ENCODE data around the gene MARK4. TPM values are rescaled to one million over a fixed set of nuclear protein-coding genes. Genes with fewer than 3 reads are reported as not detected.

MARK4 gene
- total RNA-seq, 2 experiments from 2014 or later = 18.1 to 19.8 TPM

DNA sequence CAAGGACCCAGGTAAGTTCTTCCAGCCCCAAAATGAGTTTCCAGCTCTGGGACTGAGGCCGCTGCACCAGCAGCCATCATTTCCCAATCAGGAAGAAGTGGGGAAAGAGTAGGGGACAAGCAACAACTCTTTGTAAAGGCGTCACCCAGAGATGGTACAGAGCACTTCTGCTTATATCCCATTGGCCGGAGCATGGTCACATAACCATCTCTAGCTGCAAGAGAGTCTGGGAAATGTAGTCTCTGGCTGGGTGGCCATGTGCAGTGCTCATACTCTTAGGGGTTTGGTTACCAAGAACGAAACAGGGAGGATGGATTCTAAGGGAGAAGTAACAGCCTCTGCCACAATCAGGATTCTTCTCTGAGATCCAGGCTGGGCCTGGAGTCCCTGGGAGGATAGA is 45.3 kb downstream of the MARK4 start:
- peaks cover 27% of the 10 kb centered on the region for H3K36me3 ChIP-seq (ENCODE audit: insufficient read depth, low read length)
- peaks cover 0 to 6% of the 10 kb centered on the region in 2 experiments for H3K9me3 ChIP-seq (ENCODE audit: control insufficient read depth in 1 of 2, insufficient read depth in 1 of 2, low read length in 2 of 2)
- H3K9me3 Mint-ChIP-seq = no peaks in the 10 kb centered on the region
- peaks cover 79% of the 10 kb centered on the region for H3K36me3 Mint-ChIP-seq (ENCODE audit: low read depth)
- peak in 3 of 14 experiments; percentile 7 to 36 (median 15) for DNase-seq
- no peak overlapping the region for H3K4me3 ChIP-seq (ENCODE audit: low read length)
- ATAC-seq (ENCODE audit: poor library complexity) = no peak
- no peak overlapping the region for H3K4me3 Mint-ChIP-seq
- TF ChIP-seq, protein P1, sequence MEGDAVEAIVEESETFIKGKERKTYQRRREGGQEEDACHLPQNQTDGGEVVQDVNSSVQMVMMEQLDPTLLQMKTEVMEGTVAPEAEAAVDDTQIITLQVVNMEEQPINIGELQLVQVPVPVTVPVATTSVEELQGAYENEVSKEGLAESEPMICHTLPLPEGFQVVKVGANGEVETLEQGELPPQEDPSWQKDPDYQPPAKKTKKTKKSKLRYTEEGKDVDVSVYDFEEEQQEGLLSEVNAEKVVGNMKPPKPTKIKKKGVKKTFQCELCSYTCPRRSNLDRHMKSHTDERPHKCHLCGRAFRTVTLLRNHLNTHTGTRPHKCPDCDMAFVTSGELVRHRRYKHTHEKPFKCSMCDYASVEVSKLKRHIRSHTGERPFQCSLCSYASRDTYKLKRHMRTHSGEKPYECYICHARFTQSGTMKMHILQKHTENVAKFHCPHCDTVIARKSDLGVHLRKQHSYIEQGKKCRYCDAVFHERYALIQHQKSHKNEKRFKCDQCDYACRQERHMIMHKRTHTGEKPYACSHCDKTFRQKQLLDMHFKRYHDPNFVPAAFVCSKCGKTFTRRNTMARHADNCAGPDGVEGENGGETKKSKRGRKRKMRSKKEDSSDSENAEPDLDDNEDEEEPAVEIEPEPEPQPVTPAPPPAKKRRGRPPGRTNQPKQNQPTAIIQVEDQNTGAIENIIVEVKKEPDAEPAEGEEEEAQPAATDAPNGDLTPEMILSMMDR (IDR thresholded peaks at IDR 0.05) = no peak
- H3K27ac Mint-ChIP-seq = no peak overlapping the region
- CTCF ChIA-PET = no interaction called here
- H3K27me3 Mint-ChIP-seq = no peaks in the 10 kb centered on the region
- H3K27me3 ChIP-seq (ENCODE audit: control insufficient read depth in 1 of 2, insufficient read depth in 2 of 2, low read length in 2 of 2) = no peaks in the 10 kb centered on the region
- H3K4me1 Mint-ChIP-seq (ENCODE audit: low read depth) = no peaks in the 10 kb centered on the region
- H3K4me1 ChIP-seq (ENCODE audit: insufficient read depth, low read length) = no peaks in the 10 kb centered on the region
- POLR2A ChIA-PET = no interaction called here
- intact Hi-C loops (cut with DNase I, micrococcal nuclease) = no loop called here
- H3K27ac ChIP-seq (ENCODE audit: low read depth in 1 of 2, low read length in 2 of 2) = no peak overlapping the region

DNA sequence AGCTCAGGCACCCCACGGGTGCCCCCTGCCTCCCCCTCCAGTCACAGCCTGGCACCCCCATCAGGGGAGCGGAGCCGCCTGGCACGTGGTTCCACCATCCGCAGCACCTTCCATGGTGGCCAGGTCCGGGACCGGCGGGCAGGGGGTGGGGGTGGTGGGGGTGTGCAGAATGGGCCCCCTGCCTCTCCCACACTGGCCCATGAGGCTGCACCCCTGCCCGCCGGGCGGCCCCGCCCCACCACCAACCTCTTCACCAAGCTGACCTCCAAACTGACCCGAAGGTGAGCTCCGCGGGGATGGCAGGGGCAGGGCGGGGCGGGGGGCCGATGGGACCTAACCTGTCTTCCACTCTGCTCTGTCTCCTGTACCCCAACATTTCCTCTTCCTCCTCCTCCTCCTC is 46.6 kb downstream of the MARK4 start:
- TF ChIP-seq, protein P1 (IDR thresholded peaks at IDR 0.05) = no peak
- ATAC-seq (ENCODE audit: poor library complexity) = no peak
- Histone ChIP-seq H3K4me3 (ENCODE audit: low read length) (no peak overlapping the region), H3K27ac (ENCODE audit: low read depth in 1 of 2, low read length in 2 of 2) (no peak overlapping the region), H3K9me3 (ENCODE audit: control insufficient read depth in 1 of 2, insufficient read depth in 1 of 2, low read length in 2 of 2) (peaks cover 0 to 3% of the 10 kb centered on the region in 2 experiments), H3K27me3 (ENCODE audit: control insufficient read depth in 1 of 2, insufficient read depth in 2 of 2, low read length in 2 of 2) (no peaks in the 10 kb centered on the region), H3K4me1 (ENCODE audit: insufficient read depth, low read length) (no peaks in the 10 kb centered on the region), H3K36me3 (ENCODE audit: insufficient read depth, low read length) (peaks cover 24% of the 10 kb centered on the region)
- Mint-ChIP-seq H3K9me3 (no peaks in the 10 kb centered on the region), H3K27me3 (no peaks in the 10 kb centered on the region), H3K36me3 (ENCODE audit: low read depth) (peaks cover 68% of the 10 kb centered on the region), H3K27ac (no peak overlapping the region), H3K4me1 (ENCODE audit: low read depth) (no peaks in the 10 kb centered on the region), H3K4me3 (no peak overlapping the region)
- no peak for DNase-seq
- ChIA-PET POLR2A (no interaction called here), CTCF (no interaction called here)
- intact Hi-C loops (cut with DNase I, micrococcal nuclease) = no loop called here

DNA sequence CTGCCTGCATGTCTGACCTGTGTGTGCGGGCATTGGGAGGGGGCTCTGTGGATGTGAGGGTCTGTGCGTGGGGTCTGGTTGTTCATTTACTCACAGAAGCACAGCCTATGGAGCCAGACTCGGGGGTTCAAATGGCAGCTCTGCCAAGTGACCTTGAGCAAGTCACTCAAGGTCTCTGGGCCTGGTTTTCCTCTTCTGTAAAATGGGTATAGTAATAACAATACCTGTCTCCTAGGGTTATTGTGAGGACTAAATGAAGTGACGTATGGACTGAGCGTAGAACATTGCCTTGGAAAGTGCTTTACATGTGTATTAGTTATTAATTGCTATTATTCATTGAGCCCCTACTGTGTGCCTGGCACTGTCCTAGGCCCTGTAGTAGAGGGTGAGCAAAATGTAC is 47.2 kb downstream of the MARK4 start:
- Mint-ChIP-seq H3K9me3 (no peaks in the 10 kb centered on the region), H3K36me3 (ENCODE audit: low read depth) (peaks cover 63% of the 10 kb centered on the region), H3K4me1 (ENCODE audit: low read depth) (no peaks in the 10 kb centered on the region), H3K27ac (no peak overlapping the region), H3K4me3 (no peak overlapping the region), H3K27me3 (no peaks in the 10 kb centered on the region)
- no peak overlapping the region for H3K4me3 ChIP-seq (ENCODE audit: low read length)
- DNase-seq (no peak), ATAC-seq (ENCODE audit: poor library complexity) (no peak)
- ChIA-PET CTCF (no interaction called here), POLR2A (no interaction called here)
- TF ChIP-seq, protein P1 (IDR thresholded peaks at IDR 0.05) = no peak
- H3K27ac ChIP-seq (ENCODE audit: low read depth in 1 of 2, low read length in 2 of 2) = no peak overlapping the region
- peaks cover 24% of the 10 kb centered on the region for H3K36me3 ChIP-seq (ENCODE audit: insufficient read depth, low read length)
- H3K9me3 ChIP-seq (ENCODE audit: control insufficient read depth in 1 of 2, insufficient read depth in 1 of 2, low read length in 2 of 2) = no peaks in the 10 kb centered on the region
- intact Hi-C loops (cut with DNase I, micrococcal nuclease) = no loop called here
- H3K4me1 ChIP-seq (ENCODE audit: insufficient read depth, low read length) = no peaks in the 10 kb centered on the region
- no peaks in the 10 kb centered on the region for H3K27me3 ChIP-seq (ENCODE audit: control insufficient read depth in 1 of 2, insufficient read depth in 2 of 2, low read length in 2 of 2)

Data from CD4-positive, alpha-beta T cell (primary cell).